Measurements from ENCODE around the gene USP17L13.
"Not testable (repeated sequence)": the region's sequence is repeated elsewhere in the genome, so short reads cannot be mapped to it uniquely, and the experiment has no call there.

- not testable (repeated sequence) for TF ChIP-seq CTCF, POLR2A (IDR thresholded peaks at IDR 0.05)
These were observed 10.0 kb upstream of the USP17L13 start for GRCh38 chr4:9214701-9215100.

Measured in adrenal gland (tissue), 5 donors.